ENCODE data around the gene PHEX.

Gene PHEX

DNA sequence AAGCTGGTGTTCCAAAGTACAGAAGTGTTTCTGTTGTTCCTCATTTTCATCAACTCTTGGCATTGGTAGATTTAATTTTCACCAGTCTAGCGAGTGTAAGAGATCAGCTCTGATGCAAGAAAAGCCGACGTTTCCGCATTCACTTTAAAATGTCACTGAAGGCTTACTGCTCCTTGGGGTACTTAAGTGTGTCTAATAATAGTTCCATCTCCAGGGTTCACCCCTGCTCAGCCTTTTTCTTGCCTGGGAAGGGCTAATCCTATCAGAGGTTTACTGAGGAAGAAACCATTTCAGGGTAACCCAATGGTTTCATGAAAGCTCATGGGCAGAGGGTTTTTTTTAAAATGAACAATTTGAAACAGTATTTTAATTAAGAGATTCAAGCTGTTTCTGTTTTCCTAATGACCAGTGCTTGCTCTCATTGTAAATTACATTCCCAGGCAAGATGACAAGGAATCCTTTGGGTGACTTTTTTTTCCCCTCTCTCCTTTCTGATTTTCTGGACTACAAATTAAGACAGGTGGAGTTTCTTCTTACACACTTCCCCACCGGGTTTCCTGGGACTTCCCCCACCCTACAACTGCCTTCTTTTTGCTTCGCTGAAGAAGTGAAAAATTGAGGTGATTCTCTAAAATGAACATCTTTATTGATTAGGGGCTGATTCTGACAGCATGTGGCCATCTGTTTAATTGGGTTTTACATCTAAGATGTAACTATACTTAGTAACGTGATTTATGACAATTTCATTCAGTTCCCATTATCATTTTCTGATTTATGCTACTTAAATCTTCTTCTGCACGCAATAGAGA lies 161.9 kb downstream of the PHEX start:
- TF ChIP-seq POLR2AphosphoS5 (IDR thresholded peaks at IDR 0.05; ENCODE audit: low read depth, low read length) (no peak), FOXP2 (optimal IDR thresholded peaks at IDR 0.05; ENCODE audit: borderline replicate concordance, extremely low read depth, extremely low read length, insufficient read depth) (no peak), TAF1 (IDR thresholded peaks at IDR 0.05; ENCODE audit: borderline replicate concordance, insufficient read depth, low read length) (no peak), SIN3A (IDR thresholded peaks at IDR 0.05; ENCODE audit: borderline replicate concordance, insufficient read depth, low read length) (no peak)
- TF ChIP-seq, protein P1, sequence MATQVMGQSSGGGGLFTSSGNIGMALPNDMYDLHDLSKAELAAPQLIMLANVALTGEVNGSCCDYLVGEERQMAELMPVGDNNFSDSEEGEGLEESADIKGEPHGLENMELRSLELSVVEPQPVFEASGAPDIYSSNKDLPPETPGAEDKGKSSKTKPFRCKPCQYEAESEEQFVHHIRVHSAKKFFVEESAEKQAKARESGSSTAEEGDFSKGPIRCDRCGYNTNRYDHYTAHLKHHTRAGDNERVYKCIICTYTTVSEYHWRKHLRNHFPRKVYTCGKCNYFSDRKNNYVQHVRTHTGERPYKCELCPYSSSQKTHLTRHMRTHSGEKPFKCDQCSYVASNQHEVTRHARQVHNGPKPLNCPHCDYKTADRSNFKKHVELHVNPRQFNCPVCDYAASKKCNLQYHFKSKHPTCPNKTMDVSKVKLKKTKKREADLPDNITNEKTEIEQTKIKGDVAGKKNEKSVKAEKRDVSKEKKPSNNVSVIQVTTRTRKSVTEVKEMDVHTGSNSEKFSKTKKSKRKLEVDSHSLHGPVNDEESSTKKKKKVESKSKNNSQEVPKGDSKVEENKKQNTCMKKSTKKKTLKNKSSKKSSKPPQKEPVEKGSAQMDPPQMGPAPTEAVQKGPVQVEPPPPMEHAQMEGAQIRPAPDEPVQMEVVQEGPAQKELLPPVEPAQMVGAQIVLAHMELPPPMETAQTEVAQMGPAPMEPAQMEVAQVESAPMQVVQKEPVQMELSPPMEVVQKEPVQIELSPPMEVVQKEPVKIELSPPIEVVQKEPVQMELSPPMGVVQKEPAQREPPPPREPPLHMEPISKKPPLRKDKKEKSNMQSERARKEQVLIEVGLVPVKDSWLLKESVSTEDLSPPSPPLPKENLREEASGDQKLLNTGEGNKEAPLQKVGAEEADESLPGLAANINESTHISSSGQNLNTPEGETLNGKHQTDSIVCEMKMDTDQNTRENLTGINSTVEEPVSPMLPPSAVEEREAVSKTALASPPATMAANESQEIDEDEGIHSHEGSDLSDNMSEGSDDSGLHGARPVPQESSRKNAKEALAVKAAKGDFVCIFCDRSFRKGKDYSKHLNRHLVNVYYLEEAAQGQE (IDR thresholded peaks at IDR 0.05; ENCODE audit: insufficient read depth in 1 of 2, low read depth in 2 of 2, low read length in 2 of 2) = no peak

DNA sequence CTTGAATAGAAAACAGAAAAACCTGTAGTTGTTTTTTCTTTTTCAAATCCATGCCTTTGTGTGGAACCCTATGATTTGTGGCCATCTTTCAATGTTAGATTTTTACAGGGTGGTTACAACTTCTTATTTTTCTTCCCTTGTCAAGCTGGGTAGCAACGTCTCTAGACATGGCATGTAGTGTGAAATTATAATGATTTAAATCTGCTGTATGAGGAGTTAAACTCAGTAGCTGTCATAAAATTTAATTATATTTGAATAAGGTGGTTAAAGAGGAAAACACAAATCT lies 162.5 kb downstream of the PHEX start:
- TF ChIP-seq, protein P1 (IDR thresholded peaks at IDR 0.05; ENCODE audit: insufficient read depth in 1 of 2, low read depth in 2 of 2, low read length in 2 of 2) = no peak
- TF ChIP-seq TAF1 (IDR thresholded peaks at IDR 0.05; ENCODE audit: borderline replicate concordance, insufficient read depth, low read length) = no peak
- no peak for TF ChIP-seq POLR2AphosphoS5 (IDR thresholded peaks at IDR 0.05; ENCODE audit: low read depth, low read length)
- no peak for TF ChIP-seq FOXP2 (optimal IDR thresholded peaks at IDR 0.05; ENCODE audit: borderline replicate concordance, extremely low read depth, extremely low read length, insufficient read depth)
- no peak for TF ChIP-seq SIN3A (IDR thresholded peaks at IDR 0.05; ENCODE audit: borderline replicate concordance, insufficient read depth, low read length)

DNA sequence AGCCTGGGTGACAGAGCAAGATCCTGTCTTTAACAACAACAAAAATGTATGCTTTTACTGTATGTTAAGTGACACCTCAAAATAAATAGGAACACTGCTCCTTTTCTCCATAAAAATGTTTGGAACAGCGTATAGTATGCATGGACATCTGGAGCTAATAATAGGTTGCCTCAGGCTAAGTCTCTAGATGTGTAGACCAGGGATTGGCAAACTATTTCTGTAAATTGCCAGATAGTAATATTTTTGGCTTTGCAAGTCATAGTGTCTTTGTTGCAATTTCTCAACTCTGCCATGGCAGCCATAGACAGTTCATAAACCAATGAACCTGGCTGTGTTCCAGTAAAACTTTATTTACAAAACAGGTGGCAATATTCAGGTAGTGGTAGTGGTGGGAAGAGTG lies 164.0 kb downstream of the PHEX start:
- TF ChIP-seq TAF1 (IDR thresholded peaks at IDR 0.05; ENCODE audit: borderline replicate concordance, insufficient read depth, low read length) (no peak), POLR2AphosphoS5 (IDR thresholded peaks at IDR 0.05; ENCODE audit: low read depth, low read length) (no peak), FOXP2 (optimal IDR thresholded peaks at IDR 0.05; ENCODE audit: borderline replicate concordance, extremely low read depth, extremely low read length, insufficient read depth) (no peak), SIN3A (IDR thresholded peaks at IDR 0.05; ENCODE audit: borderline replicate concordance, insufficient read depth, low read length) (no peak)
- TF ChIP-seq, protein P1 (IDR thresholded peaks at IDR 0.05; ENCODE audit: insufficient read depth in 1 of 2, low read depth in 2 of 2, low read length in 2 of 2) = no peak

DNA sequence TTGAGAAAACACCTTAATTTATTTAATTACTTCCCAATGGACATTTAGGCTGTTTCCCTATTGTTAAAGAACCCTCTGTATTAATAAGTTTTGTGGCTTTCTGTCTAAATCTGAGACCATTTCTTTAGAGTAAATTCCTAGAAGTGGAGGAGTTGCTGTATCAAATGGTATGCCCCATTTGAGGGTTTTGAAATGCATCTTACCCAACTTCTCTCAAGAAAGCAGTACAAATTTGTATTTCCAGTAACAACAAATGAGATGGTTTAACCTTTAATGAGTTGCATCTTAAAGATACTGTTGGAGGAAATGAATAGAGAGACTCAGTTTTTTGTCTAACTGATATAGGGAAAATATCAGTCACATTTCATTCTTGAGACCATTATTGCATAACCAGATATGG lies 170.1 kb downstream of the PHEX start:
- TF ChIP-seq, protein P1 (IDR thresholded peaks at IDR 0.05; ENCODE audit: insufficient read depth in 1 of 2, low read depth in 2 of 2, low read length in 2 of 2) = no peak
- TF ChIP-seq POLR2AphosphoS5 (IDR thresholded peaks at IDR 0.05; ENCODE audit: low read depth, low read length) = no peak
- no peak for TF ChIP-seq TAF1 (IDR thresholded peaks at IDR 0.05; ENCODE audit: borderline replicate concordance, insufficient read depth, low read length)
- TF ChIP-seq SIN3A (IDR thresholded peaks at IDR 0.05; ENCODE audit: borderline replicate concordance, insufficient read depth, low read length) = no peak
- no peak for TF ChIP-seq FOXP2 (optimal IDR thresholded peaks at IDR 0.05; ENCODE audit: borderline replicate concordance, extremely low read depth, extremely low read length, insufficient read depth)
